Stomach (tissue), 9 donors: Measurements from ENCODE around the gene FBXL20. TPM values are rescaled to one million over a fixed set of nuclear protein-coding genes. Genes with fewer than 3 reads are reported as not detected.
"Not testable (repeated sequence)": the region's sequence is repeated elsewhere in the genome, so short reads cannot be mapped to it uniquely, and the experiment has no call there.

ENCODE experiments used
- DNase-seq, 2 donors: peaks; one replicate each; pipeline versions ENCODE4 v3.0.0 to v3.0.0-alpha.2; 2013 to 2019
- H3K27ac ChIP-seq, 5 donors: fragments of 200-600 bp in 4 of 5; sonication (generic) in 4 of 5; one replicate each; pipeline ENCODE4 v1.5.1; 2013 to 2019; ENCODE audit warnings: mild to moderate bottlenecking in 1 of 5, moderate library complexity in 1 of 5
- H3K27me3 ChIP-seq, 3 donors: fragments of 200-600 bp; sonication (generic); one replicate each; pipeline ENCODE4 v1.5.1; 2017 to 2019; ENCODE audit warnings: mixed run types in 1 of 3
- H3K36me3 ChIP-seq, 4 donors: fragments of 200-600 bp; sonication (generic); 1 replicate in 3 of 4; 2 replicates in 1 of 4; pipeline ENCODE4 v1.5.1; 2016 to 2019
- H3K4me1 ChIP-seq, 4 donors: fragments of 200-600 bp; sonication (generic); one replicate each; pipeline ENCODE4 v1.5.1; 2016 to 2019
- H3K4me3 ChIP-seq, 4 donors: fragments of 200-600 bp; sonication (generic) in 3 of 4; one replicate each; pipeline ENCODE4 v1.5.1; 2016 to 2019; ENCODE audit warnings: mild to moderate bottlenecking in 1 of 4
- H3K9me3 ChIP-seq, 4 donors: fragments of 200-600 bp; sonication (generic); one replicate each; pipeline ENCODE4 v1.5.1; 2016 to 2019
- EP300 ChIP-seq: sonication (generic); formaldehyde crosslinking; IDR thresholded peaks from one replicate; pipeline ENCODE4 v1.6.1; 2017; ENCODE audit warnings: antibody characterized with exemption
- POLR2A ChIP-seq, 4 donors: fragments of 450-650 bp; IDR thresholded peaks; one replicate each; pipeline ENCODE4 v1.6.1; 2016; ENCODE audit warnings: antibody characterized with exemption in 4 of 4, control low read depth in 2 of 4, mild to moderate bottlenecking in 1 of 4, moderate library complexity in 1 of 4
- POLR2AphosphoS5 ChIP-seq, 3 donors: sonication (generic); formaldehyde crosslinking; IDR thresholded peaks; one replicate each; pipeline ENCODE4 v1.6.1; 2016; ENCODE audit warnings: antibody characterized with exemption in 3 of 3
- WGBS, 5 donors: extraction: QIAGEN DNeasy Blood & Tissue Kit in 3 of 5; methylation state at CpG; one replicate each; pipeline versions ENCODE4 v1.1.5 to v1.1.7; 2013 to 2018; 5-methylcytosine and 5-hydroxymethylcytosine counted together
- intact Hi-C: fragments of 100-400 bp; cut with DNase I; formaldehyde crosslinking; loops from one replicate; pipeline ENCODE4 v1.15.1; 2023; ENCODE audit warnings: low total_unique reads
- polyA plus RNA-seq, 3 donors: library from polyadenylated mRNA; stranded (reverse); fragments of 200-250 nt; gene quantifications; one replicate each; pipeline ENCODE4 v1.2.3, GENCODE V29; 2013
- total RNA-seq, 5 donors: library from RNA; depleted of rRNA; stranded (reverse); fragments of >200 nt; gene quantifications; one replicate each; pipeline versions ENCODE4 v1.1.0 to v1.2.3, GENCODE V29; 2014 to 2016
- TF ChIP-seq, protein P1 (sequence below), 7 experiments: fragments of 450-650 bp in 4 of 7; fragments of 200-600 bp in 3 of 7; sonication (generic) in 3 of 7; IDR thresholded peaks; one replicate each; pipeline ENCODE4 v1.5.1; 2016 to 2019; ENCODE audit warnings: antibody characterized with exemption in 7 of 7, control low read depth in 2 of 7, mild to moderate bottlenecking in 1 of 7
- donor health status: healthy with polysubstance abuse.
- donor health status: Bipolar disorder and iron deficiency.
- donor health status: healthy.

Gene FBXL20
- total and polyA plus RNA-seq, 8 donors, result 1.5 to 18.4 (median 8.0) TPM

DNA sequence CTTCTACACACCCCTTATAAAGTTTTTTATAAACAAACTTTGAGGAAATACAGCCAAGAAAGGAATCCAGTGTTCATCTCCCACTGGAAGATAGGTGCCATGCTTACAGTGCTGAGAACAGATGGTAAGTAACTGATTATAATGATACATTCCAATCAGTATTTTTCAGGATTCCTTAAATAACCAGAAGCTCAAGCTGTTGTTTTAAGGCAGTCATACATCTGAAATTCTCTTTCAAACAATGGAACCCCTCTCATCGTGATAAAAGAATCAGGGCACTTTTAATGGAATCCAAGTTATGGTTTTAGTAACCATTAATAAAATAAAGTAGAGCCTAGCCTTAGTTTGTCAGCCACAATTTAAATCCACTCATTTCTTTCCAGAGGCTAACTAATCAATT is 119.6 kb downstream of the FBXL20 start:
- 33 to 44% (median 38%) methylated on average over 1 of the region's 1 CpG for WGBS, 5 donors
- intact Hi-C loops, result no loop called here
- H3K4me1 ChIP-seq, result peaks cover 0 to 15% (median 5%) of the 10 kb centered on the region in 4 donors
- H3K4me3 ChIP-seq, result no peak overlapping the region
- peaks cover 0 to 69% (median 46%) of the 10 kb centered on the region in 4 donors for H3K36me3 ChIP-seq
- no peaks in the 10 kb centered on the region for H3K9me3 ChIP-seq
- DNase-seq, result no peak
- H3K27ac ChIP-seq, result no peak overlapping the region
- H3K27me3 ChIP-seq, result no peaks in the 10 kb centered on the region
- TF ChIP-seq POLR2A (IDR thresholded peaks at IDR 0.05) (no peak), POLR2AphosphoS5 (IDR thresholded peaks at IDR 0.05) (no peak), EP300 (no peak)
- TF ChIP-seq, protein P1, sequence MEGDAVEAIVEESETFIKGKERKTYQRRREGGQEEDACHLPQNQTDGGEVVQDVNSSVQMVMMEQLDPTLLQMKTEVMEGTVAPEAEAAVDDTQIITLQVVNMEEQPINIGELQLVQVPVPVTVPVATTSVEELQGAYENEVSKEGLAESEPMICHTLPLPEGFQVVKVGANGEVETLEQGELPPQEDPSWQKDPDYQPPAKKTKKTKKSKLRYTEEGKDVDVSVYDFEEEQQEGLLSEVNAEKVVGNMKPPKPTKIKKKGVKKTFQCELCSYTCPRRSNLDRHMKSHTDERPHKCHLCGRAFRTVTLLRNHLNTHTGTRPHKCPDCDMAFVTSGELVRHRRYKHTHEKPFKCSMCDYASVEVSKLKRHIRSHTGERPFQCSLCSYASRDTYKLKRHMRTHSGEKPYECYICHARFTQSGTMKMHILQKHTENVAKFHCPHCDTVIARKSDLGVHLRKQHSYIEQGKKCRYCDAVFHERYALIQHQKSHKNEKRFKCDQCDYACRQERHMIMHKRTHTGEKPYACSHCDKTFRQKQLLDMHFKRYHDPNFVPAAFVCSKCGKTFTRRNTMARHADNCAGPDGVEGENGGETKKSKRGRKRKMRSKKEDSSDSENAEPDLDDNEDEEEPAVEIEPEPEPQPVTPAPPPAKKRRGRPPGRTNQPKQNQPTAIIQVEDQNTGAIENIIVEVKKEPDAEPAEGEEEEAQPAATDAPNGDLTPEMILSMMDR (IDR thresholded peaks at IDR 0.05), result no peak

DNA sequence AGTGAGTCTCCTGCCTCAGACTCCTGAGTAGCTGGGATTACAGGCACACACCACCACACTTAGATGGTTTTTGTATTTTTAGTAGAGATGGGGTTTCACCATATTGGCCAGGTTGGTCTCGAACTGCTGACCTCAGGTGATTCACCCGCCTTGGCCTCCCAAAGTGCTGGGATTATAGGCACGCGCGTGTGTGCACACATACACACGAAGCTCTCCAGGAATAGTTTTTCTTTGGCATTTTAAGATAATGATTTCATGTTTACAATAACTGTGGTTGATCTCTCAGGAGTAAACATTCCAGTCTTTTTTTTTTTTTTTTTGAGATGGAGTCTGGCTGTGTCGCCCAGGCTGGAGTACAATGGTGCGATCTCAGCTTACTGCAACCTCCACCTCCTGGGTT is 123.2 kb downstream of the FBXL20 start:
- intact Hi-C loops, H3K27me3 ChIP-seq, DNase-seq, H3K27ac ChIP-seq, H3K9me3 ChIP-seq, H3K4me3 ChIP-seq: not testable (repeated sequence)
- WGBS, 5 donors, result 88 to 95% (median 89%) methylated on average over 8 of the region's 8 CpGs
- Histone ChIP-seq H3K4me1 (peaks cover 0 to 15% (median 5%) of the 10 kb centered on the region in 4 donors), H3K36me3 (peaks cover 16 to 80% (median 67%) of the 10 kb centered on the region in 4 donors)

DNA sequence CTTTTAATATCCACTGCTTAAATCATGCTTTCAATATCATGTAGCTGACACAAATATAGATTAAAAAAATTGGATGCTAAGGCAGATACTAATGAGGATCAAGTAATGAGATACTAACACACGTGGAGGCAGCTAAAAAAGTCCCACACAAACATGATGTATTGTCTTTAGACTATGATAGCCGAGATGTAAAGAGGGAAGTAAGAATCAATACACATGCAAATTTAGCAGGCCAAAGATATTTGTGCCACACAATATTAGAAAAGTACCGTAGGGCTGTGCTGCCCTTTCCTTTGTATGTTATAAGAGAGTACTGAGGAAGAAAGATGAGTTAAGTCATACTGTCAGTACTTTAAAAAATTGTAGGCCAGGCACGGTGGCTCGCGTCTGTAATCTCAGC is 124.3 kb downstream of the FBXL20 start:
- WGBS, 5 donors, result 83 to 88% (median 86%) methylated on average over 6 of the region's 6 CpGs
- H3K36me3 ChIP-seq, result peaks cover 19 to 87% (median 76%) of the 10 kb centered on the region in 4 donors
- H3K27me3 ChIP-seq, result no peaks in the 10 kb centered on the region
- peaks cover 0 to 15% (median 5%) of the 10 kb centered on the region in 4 donors for H3K4me1 ChIP-seq
- intact Hi-C loops, result no loop called here
- no peak overlapping the region for H3K27ac ChIP-seq
- no peak for DNase-seq
- no peaks in the 10 kb centered on the region for H3K9me3 ChIP-seq
- no peak overlapping the region for H3K4me3 ChIP-seq
- TF ChIP-seq POLR2A (IDR thresholded peaks at IDR 0.05) (no peak), EP300 (no peak), POLR2AphosphoS5 (IDR thresholded peaks at IDR 0.05) (no peak)
- TF ChIP-seq, protein P1 (IDR thresholded peaks at IDR 0.05), result no peak

DNA sequence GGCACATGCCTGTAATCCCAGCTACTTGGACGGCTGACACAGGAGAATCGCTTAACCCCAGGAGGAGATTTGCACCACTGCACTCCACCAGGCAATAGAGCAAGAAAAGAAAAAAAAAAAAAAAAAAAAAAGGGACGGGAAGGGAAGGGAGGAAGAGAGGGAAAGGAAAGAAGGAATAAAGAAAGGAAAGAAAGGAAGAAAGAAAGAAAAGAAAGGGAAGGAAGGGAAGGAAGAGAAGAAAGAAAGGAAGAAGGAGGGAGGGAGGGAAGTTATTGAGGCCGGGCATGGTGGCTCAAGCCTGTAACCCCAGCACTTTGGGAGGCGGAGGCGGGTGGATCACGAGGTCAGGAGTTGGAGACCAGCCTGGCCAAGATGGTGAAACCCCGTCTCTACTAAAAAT is 125.3 kb downstream of the FBXL20 start:
- H3K4me3 ChIP-seq, result no peak overlapping the region
- WGBS, 5 donors, result 89 to 97% (median 92%) methylated on average over 7 to 8 of the region's 8 CpGs
- peaks cover 0 to 8% (median 4%) of the 10 kb centered on the region in 4 donors for H3K4me1 ChIP-seq
- TF ChIP-seq POLR2AphosphoS5 (IDR thresholded peaks at IDR 0.05) (no peak), EP300 (no peak), POLR2A (IDR thresholded peaks at IDR 0.05) (no peak)
- TF ChIP-seq, protein P1 (IDR thresholded peaks at IDR 0.05), result no peak
- DNase-seq, result no peak
- H3K9me3 ChIP-seq, result no peaks in the 10 kb centered on the region
- intact Hi-C loops, result no loop called here
- no peaks in the 10 kb centered on the region for H3K27me3 ChIP-seq
- H3K36me3 ChIP-seq, result peaks cover 19 to 91% (median 82%) of the 10 kb centered on the region in 4 donors
- H3K27ac ChIP-seq, result no peak overlapping the region

DNA sequence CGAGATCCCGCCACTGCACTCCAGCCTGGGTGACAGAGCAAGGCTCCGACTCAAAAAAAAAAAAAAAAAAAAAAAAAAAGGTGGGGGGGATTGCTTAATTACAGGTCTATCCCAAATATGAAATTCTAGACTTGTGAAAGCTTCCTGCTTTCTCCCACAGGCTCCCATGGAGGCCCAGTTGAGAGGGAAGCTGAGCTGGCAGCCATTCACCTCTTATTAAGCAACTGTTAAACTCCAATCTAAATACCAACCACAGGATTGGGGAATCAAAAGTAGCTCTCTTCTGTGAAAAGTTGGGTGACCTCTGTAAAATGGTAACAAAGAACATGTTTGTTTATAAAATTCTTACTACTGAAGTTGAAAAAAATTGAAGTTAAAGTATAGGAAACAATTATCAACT is 129.9 kb downstream of the FBXL20 start:
- WGBS, 5 donors, result 82 to 100% (median 96%) methylated on average over 3 of the region's 3 CpGs
- intact Hi-C loops, result no loop called here
- no peaks in the 10 kb centered on the region for H3K4me1 ChIP-seq
- no peaks in the 10 kb centered on the region for H3K27me3 ChIP-seq
- DNase-seq, result no peak
- H3K36me3 ChIP-seq, result peaks cover 38 to 89% (median 86%) of the 10 kb centered on the region in 4 donors
- H3K27ac ChIP-seq, result no peak overlapping the region
- H3K9me3 ChIP-seq, result no peaks in the 10 kb centered on the region
- no peak overlapping the region for H3K4me3 ChIP-seq
- TF ChIP-seq EP300 (no peak), POLR2AphosphoS5 (IDR thresholded peaks at IDR 0.05) (no peak), POLR2A (IDR thresholded peaks at IDR 0.05) (no peak)
